Vagina (tissue), 2 donors: ENCODE data around the gene LNX2.

Experiments
- CTCF ChIP-seq, 3 experiments: fragments of 450-650 bp in 2 of 3; fragments of 200-600 bp in 1 of 3; sonication (generic) in 1 of 3; IDR thresholded peaks; one replicate each; pipeline ENCODE4 v1.5.1; 2017 to 2019; ENCODE audit warnings: antibody characterized with exemption in 3 of 3, mild to moderate bottlenecking in 2 of 3, moderate library complexity in 2 of 3
- POLR2A ChIP-seq, 2 donors: fragments of 450-650 bp; IDR thresholded peaks; one replicate each; pipeline ENCODE4 v1.6.1; 2017; ENCODE audit warnings: antibody characterized with exemption in 2 of 2, mild to moderate bottlenecking in 2 of 2, moderate library complexity in 2 of 2
- POLR2AphosphoS5 ChIP-seq, 2 donors: sonication (generic); formaldehyde crosslinking; IDR thresholded peaks; one replicate each; pipeline ENCODE4 v1.9.0; 2017; ENCODE audit warnings: antibody characterized with exemption in 2 of 2, mild to moderate bottlenecking in 2 of 2, low read depth in 1 of 2; ENCODE audit not compliant: insufficient read depth in 1 of 2

GRCh38 chr13:27549406-27549981 is 70.8 kb downstream of the LNX2 start:
- TF ChIP-seq CTCF (IDR thresholded peaks at IDR 0.05) (no peak), POLR2A (IDR thresholded peaks at IDR 0.05) (no peak), POLR2AphosphoS5 (IDR thresholded peaks at IDR 0.05; ENCODE audit: insufficient read depth in 1 of 2, low read depth in 1 of 2) (peak in 1 of 2 donors; percentile 53)
